ENCODE measurements around the gene ATG4C.

ATG4C gene, protein sequence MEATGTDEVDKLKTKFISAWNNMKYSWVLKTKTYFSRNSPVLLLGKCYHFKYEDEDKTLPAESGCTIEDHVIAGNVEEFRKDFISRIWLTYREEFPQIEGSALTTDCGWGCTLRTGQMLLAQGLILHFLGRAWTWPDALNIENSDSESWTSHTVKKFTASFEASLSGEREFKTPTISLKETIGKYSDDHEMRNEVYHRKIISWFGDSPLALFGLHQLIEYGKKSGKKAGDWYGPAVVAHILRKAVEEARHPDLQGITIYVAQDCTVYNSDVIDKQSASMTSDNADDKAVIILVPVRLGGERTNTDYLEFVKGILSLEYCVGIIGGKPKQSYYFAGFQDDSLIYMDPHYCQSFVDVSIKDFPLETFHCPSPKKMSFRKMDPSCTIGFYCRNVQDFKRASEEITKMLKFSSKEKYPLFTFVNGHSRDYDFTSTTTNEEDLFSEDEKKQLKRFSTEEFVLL

DNA sequence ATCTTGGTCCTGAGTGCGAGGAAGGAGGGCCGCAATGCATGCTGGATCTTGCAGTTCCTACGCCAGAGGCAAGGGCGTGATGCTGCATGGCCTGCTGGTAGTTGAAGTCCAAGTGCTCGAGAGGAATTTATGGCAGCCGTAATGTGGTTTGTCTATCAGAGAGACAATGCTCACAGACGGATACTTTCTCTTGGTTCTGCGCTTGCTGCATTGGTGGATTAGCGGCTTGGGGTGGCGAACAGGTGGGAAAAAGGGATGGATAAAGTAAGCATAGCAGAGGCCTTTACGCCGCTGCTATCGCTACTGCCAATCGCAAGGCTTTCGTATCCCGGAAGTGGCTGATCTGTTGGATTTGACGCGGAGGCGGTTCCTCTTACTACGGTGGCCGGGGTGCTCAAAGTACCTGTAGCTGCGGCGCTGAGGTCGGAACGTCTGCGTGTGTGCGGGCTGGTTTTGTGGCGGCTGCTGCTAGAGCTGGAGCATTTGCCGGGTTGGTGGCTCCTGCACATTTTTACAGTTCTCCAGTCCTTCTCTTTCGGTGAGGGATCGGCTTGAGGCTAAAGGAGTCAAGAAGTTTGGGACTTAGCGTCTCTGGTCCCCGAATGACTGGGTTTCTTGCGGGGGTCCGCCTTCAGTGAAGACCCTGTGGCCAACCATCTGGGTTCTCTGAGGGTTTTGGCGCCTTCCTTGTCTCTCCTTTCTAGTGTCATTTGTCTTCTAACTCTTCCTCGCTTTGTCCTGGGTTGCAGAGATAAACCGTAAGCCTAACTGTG is at the start of gene ATG4C:
Gene ATG4C, plus strand, starts transcription at position 397 of the 773 bp plus-strand sequence. CDS start 19,655 bp downstream, outside the sequence.
- Histone ChIP-seq H3K4me1 (ENCODE audit: control insufficient read depth, insufficient read depth, low read length) (no peaks in the 10 kb centered on the region), H3K27ac (ENCODE audit: extremely low read depth, low read depth, low read length) (peak within 1 kb of the TSS; percentile 81), H3K9me3 (ENCODE audit: control insufficient read depth, insufficient read depth, low read depth, low read length) (no peaks in the 10 kb centered on the region), H3K4me3 (ENCODE audit: low read depth, low read length) (peak within 1 kb of the TSS; percentile 97), H3K36me3 (ENCODE audit: control insufficient read depth in 2 of 2, insufficient read depth in 1 of 2, low read length in 2 of 2) (no peaks in the 10 kb centered on the region)
- POLR2A ChIA-PET = no interaction called here
- CTCF ChIA-PET = no interaction called here
- TF ChIP-seq ZNF112 (tag by site-specific recombination; IDR thresholded peaks at IDR 0.05) (no peak), ZNF391 (tag by site-specific recombination; IDR thresholded peaks at IDR 0.05; ENCODE audit: borderline replicate concordance, low read depth) (peak; percentile 80), ZNF670 (tag by site-specific recombination; IDR thresholded peaks at IDR 0.05; ENCODE audit: low read depth) (no peak), MEIS1 (CRISPR knock-in tag; IDR thresholded peaks at IDR 0.05; ENCODE audit: borderline replicate concordance) (no peak), ZFP3 (tag by site-specific recombination; IDR thresholded peaks at IDR 0.05; ENCODE audit: low read depth) (no peak), ZNF132 (tag by site-specific recombination; IDR thresholded peaks at IDR 0.05; ENCODE audit: borderline replicate concordance) (no peak), ZSCAN30 (tag by site-specific recombination; IDR thresholded peaks at IDR 0.05) (peak; percentile 62; the same call in 1 of the 2 replicates), ZNF514 (tag by site-specific recombination; IDR thresholded peaks at IDR 0.05) (no peak), ZNF621 (tag by site-specific recombination; IDR thresholded peaks at IDR 0.05) (no peak), ZFP69B (tag by site-specific recombination; IDR thresholded peaks at IDR 0.05) (no peak), ZNF2 (tag by site-specific recombination; IDR thresholded peaks at IDR 0.05) (peak; percentile 73), ZNF366 (tag by site-specific recombination; conservative IDR thresholded peaks at IDR 0.05) (peak; percentile 68), ZNF426 (tag by site-specific recombination; IDR thresholded peaks at IDR 0.05) (no peak), OSR2 (tag by site-specific recombination; IDR thresholded peaks at IDR 0.05) (peak; percentile 35; the same call in 1 of the 2 replicates)
- TF ChIP-seq, protein P1, sequence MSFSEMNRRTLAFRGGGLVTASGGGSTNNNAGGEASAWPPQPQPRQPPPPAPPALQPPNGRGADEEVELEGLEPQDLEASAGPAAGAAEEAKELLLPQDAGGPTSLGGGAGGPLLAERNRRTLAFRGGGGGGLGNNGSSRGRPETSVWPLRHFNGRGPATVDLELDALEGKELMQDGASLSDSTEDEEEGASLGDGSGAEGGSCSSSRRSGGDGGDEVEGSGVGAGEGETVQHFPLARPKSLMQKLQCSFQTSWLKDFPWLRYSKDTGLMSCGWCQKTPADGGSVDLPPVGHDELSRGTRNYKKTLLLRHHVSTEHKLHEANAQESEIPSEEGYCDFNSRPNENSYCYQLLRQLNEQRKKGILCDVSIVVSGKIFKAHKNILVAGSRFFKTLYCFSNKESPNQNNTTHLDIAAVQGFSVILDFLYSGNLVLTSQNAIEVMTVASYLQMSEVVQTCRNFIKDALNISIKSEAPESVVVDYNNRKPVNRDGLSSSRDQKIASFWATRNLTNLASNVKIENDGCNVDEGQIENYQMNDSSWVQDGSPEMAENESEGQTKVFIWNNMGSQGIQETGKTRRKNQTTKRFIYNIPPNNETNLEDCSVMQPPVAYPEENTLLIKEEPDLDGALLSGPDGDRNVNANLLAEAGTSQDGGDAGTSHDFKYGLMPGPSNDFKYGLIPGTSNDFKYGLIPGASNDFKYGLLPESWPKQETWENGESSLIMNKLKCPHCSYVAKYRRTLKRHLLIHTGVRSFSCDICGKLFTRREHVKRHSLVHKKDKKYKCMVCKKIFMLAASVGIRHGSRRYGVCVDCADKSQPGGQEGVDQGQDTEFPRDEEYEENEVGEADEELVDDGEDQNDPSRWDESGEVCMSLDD (tag by site-specific recombination; IDR thresholded peaks at IDR 0.05) = no peak
- TF ChIP-seq, protein P2, sequence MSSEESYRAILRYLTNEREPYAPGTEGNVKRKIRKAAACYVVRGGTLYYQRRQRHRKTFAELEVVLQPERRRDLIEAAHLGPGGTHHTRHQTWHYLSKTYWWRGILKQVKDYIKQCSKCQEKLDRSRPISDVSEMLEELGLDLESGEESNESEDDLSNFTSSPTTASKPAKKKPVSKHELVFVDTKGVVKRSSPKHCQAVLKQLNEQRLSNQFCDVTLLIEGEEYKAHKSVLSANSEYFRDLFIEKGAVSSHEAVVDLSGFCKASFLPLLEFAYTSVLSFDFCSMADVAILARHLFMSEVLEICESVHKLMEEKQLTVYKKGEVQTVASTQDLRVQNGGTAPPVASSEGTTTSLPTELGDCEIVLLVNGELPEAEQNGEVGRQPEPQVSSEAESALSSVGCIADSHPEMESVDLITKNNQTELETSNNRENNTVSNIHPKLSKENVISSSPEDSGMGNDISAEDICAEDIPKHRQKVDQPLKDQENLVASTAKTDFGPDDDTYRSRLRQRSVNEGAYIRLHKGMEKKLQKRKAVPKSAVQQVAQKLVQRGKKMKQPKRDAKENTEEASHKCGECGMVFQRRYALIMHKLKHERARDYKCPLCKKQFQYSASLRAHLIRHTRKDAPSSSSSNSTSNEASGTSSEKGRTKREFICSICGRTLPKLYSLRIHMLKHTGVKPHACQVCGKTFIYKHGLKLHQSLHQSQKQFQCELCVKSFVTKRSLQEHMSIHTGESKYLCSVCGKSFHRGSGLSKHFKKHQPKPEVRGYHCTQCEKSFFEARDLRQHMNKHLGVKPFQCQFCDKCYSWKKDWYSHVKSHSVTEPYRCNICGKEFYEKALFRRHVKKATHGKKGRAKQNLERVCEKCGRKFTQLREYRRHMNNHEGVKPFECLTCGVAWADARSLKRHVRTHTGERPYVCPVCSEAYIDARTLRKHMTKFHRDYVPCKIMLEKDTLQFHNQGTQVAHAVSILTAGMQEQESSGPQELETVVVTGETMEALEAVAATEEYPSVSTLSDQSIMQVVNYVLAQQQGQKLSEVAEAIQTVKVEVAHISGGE (tag by site-specific recombination; conservative IDR thresholded peaks at IDR 0.05; ENCODE audit: low read depth) = peak; percentile 90
- TF ChIP-seq, protein P3, sequence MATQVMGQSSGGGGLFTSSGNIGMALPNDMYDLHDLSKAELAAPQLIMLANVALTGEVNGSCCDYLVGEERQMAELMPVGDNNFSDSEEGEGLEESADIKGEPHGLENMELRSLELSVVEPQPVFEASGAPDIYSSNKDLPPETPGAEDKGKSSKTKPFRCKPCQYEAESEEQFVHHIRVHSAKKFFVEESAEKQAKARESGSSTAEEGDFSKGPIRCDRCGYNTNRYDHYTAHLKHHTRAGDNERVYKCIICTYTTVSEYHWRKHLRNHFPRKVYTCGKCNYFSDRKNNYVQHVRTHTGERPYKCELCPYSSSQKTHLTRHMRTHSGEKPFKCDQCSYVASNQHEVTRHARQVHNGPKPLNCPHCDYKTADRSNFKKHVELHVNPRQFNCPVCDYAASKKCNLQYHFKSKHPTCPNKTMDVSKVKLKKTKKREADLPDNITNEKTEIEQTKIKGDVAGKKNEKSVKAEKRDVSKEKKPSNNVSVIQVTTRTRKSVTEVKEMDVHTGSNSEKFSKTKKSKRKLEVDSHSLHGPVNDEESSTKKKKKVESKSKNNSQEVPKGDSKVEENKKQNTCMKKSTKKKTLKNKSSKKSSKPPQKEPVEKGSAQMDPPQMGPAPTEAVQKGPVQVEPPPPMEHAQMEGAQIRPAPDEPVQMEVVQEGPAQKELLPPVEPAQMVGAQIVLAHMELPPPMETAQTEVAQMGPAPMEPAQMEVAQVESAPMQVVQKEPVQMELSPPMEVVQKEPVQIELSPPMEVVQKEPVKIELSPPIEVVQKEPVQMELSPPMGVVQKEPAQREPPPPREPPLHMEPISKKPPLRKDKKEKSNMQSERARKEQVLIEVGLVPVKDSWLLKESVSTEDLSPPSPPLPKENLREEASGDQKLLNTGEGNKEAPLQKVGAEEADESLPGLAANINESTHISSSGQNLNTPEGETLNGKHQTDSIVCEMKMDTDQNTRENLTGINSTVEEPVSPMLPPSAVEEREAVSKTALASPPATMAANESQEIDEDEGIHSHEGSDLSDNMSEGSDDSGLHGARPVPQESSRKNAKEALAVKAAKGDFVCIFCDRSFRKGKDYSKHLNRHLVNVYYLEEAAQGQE (tag by site-specific recombination; IDR thresholded peaks at IDR 0.05) = no peak; the same call in 1 of the 2 replicates
- TF ChIP-seq, protein P4, sequence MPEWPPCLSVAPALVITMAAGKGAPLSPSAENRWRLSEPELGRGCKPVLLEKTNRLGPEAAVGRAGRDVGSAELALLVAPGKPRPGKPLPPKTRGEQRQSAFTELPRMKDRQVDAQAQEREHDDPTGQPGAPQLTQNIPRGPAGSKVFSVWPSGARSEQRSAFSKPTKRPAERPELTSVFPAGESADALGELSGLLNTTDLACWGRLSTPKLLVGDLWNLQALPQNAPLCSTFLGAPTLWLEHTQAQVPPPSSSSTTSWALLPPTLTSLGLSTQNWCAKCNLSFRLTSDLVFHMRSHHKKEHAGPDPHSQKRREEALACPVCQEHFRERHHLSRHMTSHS (tag by site-specific recombination; IDR thresholded peaks at IDR 0.05) = no peak
- TF ChIP-seq, protein P5, sequence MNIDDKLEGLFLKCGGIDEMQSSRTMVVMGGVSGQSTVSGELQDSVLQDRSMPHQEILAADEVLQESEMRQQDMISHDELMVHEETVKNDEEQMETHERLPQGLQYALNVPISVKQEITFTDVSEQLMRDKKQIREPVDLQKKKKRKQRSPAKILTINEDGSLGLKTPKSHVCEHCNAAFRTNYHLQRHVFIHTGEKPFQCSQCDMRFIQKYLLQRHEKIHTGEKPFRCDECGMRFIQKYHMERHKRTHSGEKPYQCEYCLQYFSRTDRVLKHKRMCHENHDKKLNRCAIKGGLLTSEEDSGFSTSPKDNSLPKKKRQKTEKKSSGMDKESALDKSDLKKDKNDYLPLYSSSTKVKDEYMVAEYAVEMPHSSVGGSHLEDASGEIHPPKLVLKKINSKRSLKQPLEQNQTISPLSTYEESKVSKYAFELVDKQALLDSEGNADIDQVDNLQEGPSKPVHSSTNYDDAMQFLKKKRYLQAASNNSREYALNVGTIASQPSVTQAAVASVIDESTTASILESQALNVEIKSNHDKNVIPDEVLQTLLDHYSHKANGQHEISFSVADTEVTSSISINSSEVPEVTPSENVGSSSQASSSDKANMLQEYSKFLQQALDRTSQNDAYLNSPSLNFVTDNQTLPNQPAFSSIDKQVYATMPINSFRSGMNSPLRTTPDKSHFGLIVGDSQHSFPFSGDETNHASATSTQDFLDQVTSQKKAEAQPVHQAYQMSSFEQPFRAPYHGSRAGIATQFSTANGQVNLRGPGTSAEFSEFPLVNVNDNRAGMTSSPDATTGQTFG (tag by site-specific recombination; IDR thresholded peaks at IDR 0.05; ENCODE audit: borderline replicate concordance) = no peak
